OCI-LY3 (cell line): Measurements from ENCODE around the gene PTCHD1.

Experiments
- EZH2phosphoT487 ChIP-seq: fragments of 200-600 bp; shearing (Covaris generic); IDR thresholded peaks from 2 replicates; pipeline ENCODE4 v1.6.1; 2018; ENCODE audit warnings: antibody characterized with exemption, mixed run types, low read depth
- TF ChIP-seq, protein P1 (sequence below): fragments of 200-600, 300-600 bp; sonication (generic); IDR thresholded peaks from 2 replicates; pipeline ENCODE4 v1.5.1; 2014; ENCODE audit warnings: antibody characterized with exemption, low read length, low read depth

DNA sequence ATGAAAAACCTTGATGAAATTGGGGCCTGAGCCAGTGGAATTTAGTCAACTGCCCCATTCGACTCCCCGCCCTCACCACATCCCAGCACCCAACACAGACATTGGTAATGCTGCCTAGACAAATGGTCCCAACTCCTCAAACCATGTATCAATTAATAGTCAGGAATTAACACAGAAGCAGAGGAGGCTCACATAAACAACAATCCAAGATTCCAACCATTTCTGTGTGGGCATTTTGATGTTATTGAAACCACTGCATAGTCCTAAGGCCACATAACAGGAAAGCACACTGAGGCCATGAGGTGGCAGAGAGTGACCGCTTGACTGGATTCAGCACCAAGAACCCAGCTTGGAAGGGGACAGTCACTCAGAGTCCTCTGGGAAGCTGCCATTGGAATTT, 22.5 kb upstream of the PTCHD1 start:
- TF ChIP-seq, protein P1, sequence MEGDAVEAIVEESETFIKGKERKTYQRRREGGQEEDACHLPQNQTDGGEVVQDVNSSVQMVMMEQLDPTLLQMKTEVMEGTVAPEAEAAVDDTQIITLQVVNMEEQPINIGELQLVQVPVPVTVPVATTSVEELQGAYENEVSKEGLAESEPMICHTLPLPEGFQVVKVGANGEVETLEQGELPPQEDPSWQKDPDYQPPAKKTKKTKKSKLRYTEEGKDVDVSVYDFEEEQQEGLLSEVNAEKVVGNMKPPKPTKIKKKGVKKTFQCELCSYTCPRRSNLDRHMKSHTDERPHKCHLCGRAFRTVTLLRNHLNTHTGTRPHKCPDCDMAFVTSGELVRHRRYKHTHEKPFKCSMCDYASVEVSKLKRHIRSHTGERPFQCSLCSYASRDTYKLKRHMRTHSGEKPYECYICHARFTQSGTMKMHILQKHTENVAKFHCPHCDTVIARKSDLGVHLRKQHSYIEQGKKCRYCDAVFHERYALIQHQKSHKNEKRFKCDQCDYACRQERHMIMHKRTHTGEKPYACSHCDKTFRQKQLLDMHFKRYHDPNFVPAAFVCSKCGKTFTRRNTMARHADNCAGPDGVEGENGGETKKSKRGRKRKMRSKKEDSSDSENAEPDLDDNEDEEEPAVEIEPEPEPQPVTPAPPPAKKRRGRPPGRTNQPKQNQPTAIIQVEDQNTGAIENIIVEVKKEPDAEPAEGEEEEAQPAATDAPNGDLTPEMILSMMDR: no peak
- TF ChIP-seq EZH2phosphoT487: no peak
